K562 (cell line): ENCODE measurements around the gene SHF. TPM values are rescaled to one million over a fixed set of nuclear protein-coding genes. Genes with fewer than 3 reads are reported as not detected.

Experiments
- AFF4 ChIP-seq: sonication (generic); formaldehyde crosslinking; IDR thresholded peaks from 2 replicates; pipeline ENCODE4 v1.8.0; 2023; ENCODE audit warnings: mild to moderate bottlenecking, missing genetic modification reagents
- BCOR ChIP-seq: fragments of 450-650 bp; IDR thresholded peaks from 2 replicates; pipeline ENCODE4 v1.6.1; 2016
- CHD2 ChIP-seq: IDR thresholded peaks from 2 replicates; pipeline ENCODE4 v1.6.1; 2011; ENCODE audit warnings: low read depth, low read length
- CREB5 ChIP-seq: fragments of 250-450 bp; sonication (Bioruptor Pico); IDR thresholded peaks from 2 replicates; pipeline ENCODE4 v1.5.0; 2020; ENCODE audit warnings: mild to moderate bottlenecking
- EHMT2 ChIP-seq: fragments of 450-650 bp; IDR thresholded peaks from 2 replicates; pipeline ENCODE4 v1.6.1; 2018; ENCODE audit warnings: antibody characterized with exemption
- FOXJ2 ChIP-seq: fragments of 200-800 bp; sonication (Bioruptor generic); IDR thresholded peaks from 2 replicates; pipeline ENCODE4 v1.6.1; 2016; ENCODE audit warnings: missing genetic modification characterization, missing compliant biosample characterization
- FOXJ3 ChIP-seq: sonication (generic); formaldehyde crosslinking; IDR thresholded peaks from 2 replicates; pipeline ENCODE4 v1.4.0; 2020; ENCODE audit warnings: mild to moderate bottlenecking, missing genetic modification reagents
- FOXM1 ChIP-seq, 2 experiments: fragments of 450-650 bp in 1 of 2; sonication (generic) in 1 of 2; formaldehyde crosslinking in 1 of 2; IDR thresholded peaks; 2 replicates each; pipeline versions ENCODE4 v1.6.1 to v1.9.0; 2017 to 2022; ENCODE audit warnings: low read depth in 2 of 2, mild to moderate bottlenecking in 2 of 2, missing genetic modification reagents in 1 of 2, moderate library complexity in 1 of 2
- GABPA ChIP-seq: fragments of 200-800 bp; sonication (Bioruptor generic); conservative IDR thresholded peaks from 2 replicates; pipeline ENCODE4 v1.6.1; 2016; ENCODE audit warnings: low read depth, missing genetic modification characterization, missing compliant biosample characterization
- HMG20B ChIP-seq: fragments of 250-450 bp; sonication (Bioruptor Pico); IDR thresholded peaks from 2 replicates; pipeline ENCODE4 v1.5.0; 2021; ENCODE audit warnings: mild to moderate bottlenecking
- MXI1 ChIP-seq: IDR thresholded peaks from 2 replicates; pipeline ENCODE4 v1.6.1; 2011; ENCODE audit warnings: low read depth, mild to moderate bottlenecking, improper control_type of control experiment, low read length
- NCOA1 ChIP-seq: fragments of 450-650 bp; IDR thresholded peaks from 2 replicates; pipeline ENCODE4 v1.6.1; 2016; ENCODE audit warnings: low read depth
- NCOA6 ChIP-seq: fragments of 450-650 bp; IDR thresholded peaks from 2 replicates; pipeline ENCODE4 v1.6.1; 2017; ENCODE audit warnings: mild to moderate bottlenecking
- NFIX ChIP-seq: fragments of 250-450 bp; sonication (Bioruptor Pico); IDR thresholded peaks from 2 replicates; pipeline ENCODE4 v1.4.0; 2020; ENCODE audit warnings: low read depth, mild to moderate bottlenecking, moderate library complexity
- RBM39 ChIP-seq: fragments of 200-400 bp; formaldehyde crosslinking; optimal IDR thresholded peaks from 2 replicates; pipeline ENCODE3; 2018; ENCODE audit warnings: low read depth, low read length
- RFX1 ChIP-seq: fragments of 450-650 bp; IDR thresholded peaks from 2 replicates; pipeline ENCODE4 v1.6.1; 2016; ENCODE audit warnings: mild to moderate bottlenecking, moderate library complexity
- TCF7 ChIP-seq: sonication (generic); IDR thresholded peaks from 2 replicates; pipeline ENCODE4 v1.6.1; 2016; ENCODE audit warnings: antibody characterized with exemption, borderline replicate concordance
- TCF7L2 ChIP-seq: fragments of 150-350 bp; IDR thresholded peaks from 2 replicates; pipeline ENCODE4 v1.6.1; 2016; ENCODE audit warnings: low read depth, mild to moderate bottlenecking, low read length, moderate library complexity
- TEAD1 ChIP-seq, 2 experiments: fragments of 450-650 bp in 1 of 2; sonication (generic) in 1 of 2; formaldehyde crosslinking; IDR thresholded peaks; 2 replicates each; pipeline versions ENCODE4 v1.4.0 to v1.8.0; 2020 to 2022; ENCODE audit warnings: mild to moderate bottlenecking in 2 of 2, missing genetic modification reagents in 1 of 2
- XRCC5 ChIP-seq: fragments of 200-400 bp; formaldehyde crosslinking; IDR thresholded peaks from 2 replicates; pipeline ENCODE4 v1.6.1; 2017; ENCODE audit warnings: low read depth, mild to moderate bottlenecking, low read length
- ZNF146 ChIP-seq: IDR thresholded peaks from one replicate; pipeline ENCODE4 v1.6.1; 2018; ENCODE audit warnings: missing compliant biosample characterization; ENCODE audit not compliant: unreplicated experiment
- ZNF23 ChIP-seq: fragments of 250-450 bp; sonication (Bioruptor Pico); IDR thresholded peaks from 2 replicates; pipeline ENCODE4 v1.4.0; 2020; ENCODE audit warnings: mild to moderate bottlenecking
- polyA plus RNA-seq, 8 experiments: library from polyadenylated mRNA; depleted of rRNA in 4 of 8; stranded (reverse) in 5 of 8; unstranded in 3 of 8; fragments of >200 nt; fragmentation: Nextera tagmentation in 2 of 8; fragmentation: Illumina TruSeq in 1 of 8; extraction: Ambion mirVana in 2 of 8; extraction: Trizol in 1 of 8; gene quantifications; 2 replicates each; pipeline versions ENCODE4 v1.2.1 to v1.2.3, GENCODE V29; 2011 to 2014; ENCODE audit warnings: inconsistent platforms in 1 of 8, missing spikeins in 1 of 8
- total RNA-seq, 7 experiments: library from RNA; depleted of rRNA in 6 of 7; stranded (reverse); fragments of >200 nt in 6 of 7; fragmentation: Illumina TruSeq in 2 of 7; extraction: Trizol in 2 of 7; gene quantifications; 2 replicates each; pipeline versions ENCODE4 v1.2.1 to v1.2.3, GENCODE V29; 2011 to 2021; ENCODE audit warnings: low replicate concordance in 1 of 7

Gene SHF
- total and polyA plus RNA-seq, 9 of the 15 experiments (the other 6 are each of a cell fraction or from before 2014, with no cell fraction given), result 0.51 to 2.2 (median 0.85) TPM; not detected in 2

- TF ChIP-seq XRCC5, result peak; percentile 98
- TF ChIP-seq NCOA1, result no peak
- no peak for TF ChIP-seq CREB5 (CRISPR knock-in tag)
- no peak for TF ChIP-seq CHD2
- no peak for TF ChIP-seq TCF7
- no peak for TF ChIP-seq ZNF146 (CRISPR knock-in tag)
- no peak for TF ChIP-seq EHMT2
- no peak for TF ChIP-seq ZNF23 (CRISPR knock-in tag)
- TF ChIP-seq GABPA, result no peak
- no peak for TF ChIP-seq NCOA6
- no peak for TF ChIP-seq FOXM1 (IDR thresholded peaks at IDR 0.05; ENCODE audit: low read depth)
- TF ChIP-seq FOXM1 (CRISPR knock-in tag; IDR thresholded peaks at IDR 0.05; ENCODE audit: low read depth), result no peak
- TF ChIP-seq TCF7L2, result no peak
- TF ChIP-seq HMG20B (CRISPR knock-in tag), result no peak
- no peak; the same call in 1 of the 2 replicates for TF ChIP-seq BCOR
- no peak for TF ChIP-seq AFF4 (CRISPR knock-in tag)
- no peak for TF ChIP-seq RBM39
- no peak for TF ChIP-seq MXI1
- TF ChIP-seq FOXJ2 (tag), result no peak
- no peak for TF ChIP-seq TEAD1 (CRISPR knock-in tag; IDR thresholded peaks at IDR 0.05)
- no peak for TF ChIP-seq FOXJ3
- no peak for TF ChIP-seq RFX1
- no peak for TF ChIP-seq NFIX (CRISPR knock-in tag)
Observed at GRCh38 chr15:45118131-45118588, 69.6 kb downstream of the SHF start (continued).
